Activated naive CD4-positive, alpha-beta T cell treated with anti-CD3 and anti-CD28 coated beads, Interleukin-2, amount 50 U/mL, for 24 hours (primary cell): ENCODE results near the gene SPART.
"Not testable (repeated sequence)": the region's sequence is repeated elsewhere in the genome, so short reads cannot be mapped to it uniquely, and the experiment has no call there.

ENCODE experiments used
- H3K27ac Mint-ChIP-seq: one replicate; pipeline ENCODE4 v1.8.0; 2021; ENCODE audit warnings: mild to moderate bottlenecking, mixed read lengths
- H3K27me3 Mint-ChIP-seq: one replicate; pipeline ENCODE4 v1.8.0; 2021; ENCODE audit warnings: mixed read lengths
- H3K36me3 Mint-ChIP-seq: one replicate; pipeline ENCODE4 v1.8.0; 2021; ENCODE audit warnings: mixed read lengths
- H3K4me1 Mint-ChIP-seq: one replicate; pipeline ENCODE4 v1.8.0; 2021; ENCODE audit warnings: mixed read lengths
- H3K4me3 Mint-ChIP-seq: one replicate; pipeline ENCODE4 v1.8.0; 2021; ENCODE audit warnings: mild to moderate bottlenecking, mixed read lengths
- H3K9me3 Mint-ChIP-seq: one replicate; pipeline ENCODE4 v1.8.0; 2021; ENCODE audit warnings: mixed read lengths

Gene SPART

DNA sequence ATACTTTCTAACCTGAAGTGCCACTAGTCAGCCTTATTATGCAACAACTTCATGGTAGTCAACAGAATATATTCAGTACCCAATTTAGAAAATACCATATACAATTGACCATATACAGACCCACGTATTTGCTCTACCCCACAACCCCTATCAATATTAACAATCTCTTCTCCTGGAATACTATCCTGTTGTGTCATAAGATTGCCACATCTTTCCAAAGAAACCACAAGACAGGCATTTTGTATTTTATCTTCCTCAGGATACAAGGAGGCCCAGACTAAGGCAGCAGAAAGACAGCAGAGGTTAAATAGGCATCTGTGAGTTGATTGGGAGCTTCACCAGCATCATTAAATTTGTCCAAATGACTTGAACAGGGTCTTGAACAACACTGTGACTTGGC, 4.5 kb downstream of the SPART start:
- H3K4me3 Mint-ChIP-seq: no peak overlapping the region
- H3K4me1 Mint-ChIP-seq: peaks cover 73% of the 10 kb centered on the region
- peak overlapping the region; percentile 1 for H3K27ac Mint-ChIP-seq
- H3K9me3 Mint-ChIP-seq: no peaks in the 10 kb centered on the region
- H3K36me3 Mint-ChIP-seq: peaks cover 5% of the 10 kb centered on the region
- H3K27me3 Mint-ChIP-seq: no peaks in the 10 kb centered on the region

- Mint-ChIP-seq H3K4me3 (no peak overlapping the region), H3K27ac (no peak overlapping the region), H3K27me3 (no peaks in the 10 kb centered on the region), H3K9me3 (no peaks in the 10 kb centered on the region), H3K4me1 (peaks cover 86% of the 10 kb centered on the region), H3K36me3 (peaks cover 8% of the 10 kb centered on the region)
Observed at GRCh38 chr13:36339600-36340155, 6.5 kb downstream of the SPART start.

- Mint-ChIP-seq H3K4me1 (peaks cover 85% of the 10 kb centered on the region), H3K9me3 (no peaks in the 10 kb centered on the region), H3K27me3 (no peaks in the 10 kb centered on the region), H3K4me3 (no peak overlapping the region), H3K27ac (no peak overlapping the region), H3K36me3 (peaks cover 13% of the 10 kb centered on the region)
Observed at GRCh38 chr13:36337938-36338641, 8.1 kb downstream of the SPART start.

GRCh38 chr13:36332986-36333385, 13.2 kb downstream of the SPART start:
- no peak overlapping the region for H3K27ac Mint-ChIP-seq
- H3K36me3 Mint-ChIP-seq: peaks cover 12% of the 10 kb centered on the region
- H3K9me3 Mint-ChIP-seq: no peaks in the 10 kb centered on the region
- H3K4me3 Mint-ChIP-seq: no peak overlapping the region
- peaks cover 47% of the 10 kb centered on the region for H3K4me1 Mint-ChIP-seq
- no peaks in the 10 kb centered on the region for H3K27me3 Mint-ChIP-seq

- H3K27ac Mint-ChIP-seq, H3K9me3 Mint-ChIP-seq, H3K4me3 Mint-ChIP-seq, H3K27me3 Mint-ChIP-seq: not testable (repeated sequence)
- peaks cover 16% of the 10 kb centered on the region for H3K36me3 Mint-ChIP-seq
- H3K4me1 Mint-ChIP-seq: peaks cover 39% of the 10 kb centered on the region
Observed at GRCh38 chr13:36332255-36332654, 13.9 kb downstream of the SPART start.

- Mint-ChIP-seq H3K4me1 (peaks cover 30% of the 10 kb centered on the region), H3K27me3 (no peaks in the 10 kb centered on the region), H3K27ac (no peak overlapping the region), H3K9me3 (no peaks in the 10 kb centered on the region), H3K4me3 (no peak overlapping the region), H3K36me3 (peaks cover 18% of the 10 kb centered on the region)
Observed at GRCh38 chr13:36331280-36331679, 14.9 kb downstream of the SPART start.

GRCh38 chr13:36329361-36329760, 16.8 kb downstream of the SPART start:
- peaks cover 15% of the 10 kb centered on the region for H3K4me1 Mint-ChIP-seq
- no peaks in the 10 kb centered on the region for H3K9me3 Mint-ChIP-seq
- H3K27ac Mint-ChIP-seq: no peak overlapping the region
- H3K4me3 Mint-ChIP-seq: no peak overlapping the region
- no peaks in the 10 kb centered on the region for H3K27me3 Mint-ChIP-seq
- H3K36me3 Mint-ChIP-seq: peaks cover 21% of the 10 kb centered on the region

GRCh38 chr13:36328821-36329220, 17.4 kb downstream of the SPART start:
- H3K27ac Mint-ChIP-seq: no peak overlapping the region
- H3K9me3 Mint-ChIP-seq: no peaks in the 10 kb centered on the region
- peaks cover 22% of the 10 kb centered on the region for H3K36me3 Mint-ChIP-seq
- peaks cover 10% of the 10 kb centered on the region for H3K4me1 Mint-ChIP-seq
- H3K4me3 Mint-ChIP-seq: no peak overlapping the region
- no peaks in the 10 kb centered on the region for H3K27me3 Mint-ChIP-seq

GRCh38 chr13:36325912-36326311, 20.3 kb downstream of the SPART start:
- no peak overlapping the region for H3K27ac Mint-ChIP-seq
- no peaks in the 10 kb centered on the region for H3K4me1 Mint-ChIP-seq
- H3K9me3 Mint-ChIP-seq: no peaks in the 10 kb centered on the region
- H3K36me3 Mint-ChIP-seq: peaks cover 23% of the 10 kb centered on the region
- H3K4me3 Mint-ChIP-seq: no peak overlapping the region
- no peaks in the 10 kb centered on the region for H3K27me3 Mint-ChIP-seq

DNA sequence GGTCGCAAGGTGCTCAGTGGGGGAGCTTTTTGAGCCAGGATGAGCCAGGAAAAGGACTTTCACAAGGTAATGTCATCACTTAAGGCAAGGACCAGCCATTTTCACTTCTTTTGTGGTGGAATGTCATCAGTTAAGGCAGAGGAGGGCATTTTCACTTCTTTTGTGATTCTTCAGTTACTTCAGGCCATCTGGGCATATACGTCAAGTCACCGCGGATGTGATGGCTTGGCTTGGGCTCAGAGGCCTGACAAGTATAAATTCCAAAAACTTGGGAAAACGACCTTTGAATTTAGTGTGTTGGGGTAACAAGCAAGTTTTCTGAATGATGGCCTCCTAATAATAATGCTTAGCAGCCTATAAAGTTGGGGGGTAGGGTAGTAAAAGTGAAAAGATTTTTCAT, 21.3 kb downstream of the SPART start:
- not testable (repeated sequence) for H3K27me3 Mint-ChIP-seq, H3K27ac Mint-ChIP-seq, H3K9me3 Mint-ChIP-seq, H3K4me3 Mint-ChIP-seq, H3K4me1 Mint-ChIP-seq
- peaks cover 24% of the 10 kb centered on the region for H3K36me3 Mint-ChIP-seq

- Mint-ChIP-seq H3K36me3 (peaks cover 24% of the 10 kb centered on the region), H3K4me1 (no peaks in the 10 kb centered on the region), H3K4me3 (no peak overlapping the region), H3K27ac (no peak overlapping the region), H3K9me3 (no peaks in the 10 kb centered on the region), H3K27me3 (no peaks in the 10 kb centered on the region)
Observed at GRCh38 chr13:36323951-36324566, 22.1 kb downstream of the SPART start.

DNA sequence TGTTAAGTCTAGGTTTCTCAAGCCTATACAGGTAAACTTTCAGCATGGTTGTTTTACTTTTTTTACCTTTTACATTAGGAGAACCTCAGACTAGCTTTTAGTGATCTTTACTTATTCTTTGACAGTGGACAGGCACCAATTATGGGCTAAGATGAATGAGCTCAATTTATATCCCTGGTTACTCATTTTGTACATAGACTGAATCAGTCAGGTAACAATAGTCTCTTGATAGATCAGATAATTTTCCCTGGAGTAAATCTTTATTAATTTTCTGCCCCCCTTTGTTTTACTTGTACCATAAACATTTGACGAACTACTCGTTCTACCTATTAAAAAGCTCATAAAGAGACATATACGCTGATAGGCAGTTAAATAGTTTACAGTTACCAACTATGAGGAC, 22.8 kb downstream of the SPART start:
- peaks cover 24% of the 10 kb centered on the region for H3K36me3 Mint-ChIP-seq
- no peaks in the 10 kb centered on the region for H3K27me3 Mint-ChIP-seq
- H3K4me3 Mint-ChIP-seq: no peak overlapping the region
- H3K4me1 Mint-ChIP-seq: no peaks in the 10 kb centered on the region
- no peaks in the 10 kb centered on the region for H3K9me3 Mint-ChIP-seq
- no peak overlapping the region for H3K27ac Mint-ChIP-seq

DNA sequence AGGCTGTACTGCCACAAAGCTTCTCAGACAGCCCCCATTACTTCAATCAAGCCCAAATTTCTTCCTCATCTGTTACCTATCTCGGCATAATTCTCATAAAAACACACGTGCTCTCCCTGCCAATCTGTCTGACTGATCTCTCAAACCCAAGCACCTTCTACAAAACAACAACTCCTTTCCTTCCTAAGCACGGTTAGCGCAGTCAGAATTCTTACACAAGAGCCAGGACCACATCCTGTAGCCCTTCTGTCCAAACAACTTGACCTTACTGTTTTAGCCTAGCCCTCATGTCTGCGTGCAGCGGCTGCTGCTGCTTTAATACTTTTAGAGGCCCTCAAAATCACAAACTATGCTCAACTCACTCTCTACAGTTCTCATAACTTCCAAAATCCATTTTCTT, 26.4 kb downstream of the SPART start:
- H3K9me3 Mint-ChIP-seq, H3K4me3 Mint-ChIP-seq, H3K4me1 Mint-ChIP-seq, H3K27ac Mint-ChIP-seq, H3K27me3 Mint-ChIP-seq: not testable (repeated sequence)
- peaks cover 21% of the 10 kb centered on the region for H3K36me3 Mint-ChIP-seq

GRCh38 chr13:36313047-36313969, 32.9 kb downstream of the SPART start:
- H3K27ac Mint-ChIP-seq: no peak overlapping the region

DNA sequence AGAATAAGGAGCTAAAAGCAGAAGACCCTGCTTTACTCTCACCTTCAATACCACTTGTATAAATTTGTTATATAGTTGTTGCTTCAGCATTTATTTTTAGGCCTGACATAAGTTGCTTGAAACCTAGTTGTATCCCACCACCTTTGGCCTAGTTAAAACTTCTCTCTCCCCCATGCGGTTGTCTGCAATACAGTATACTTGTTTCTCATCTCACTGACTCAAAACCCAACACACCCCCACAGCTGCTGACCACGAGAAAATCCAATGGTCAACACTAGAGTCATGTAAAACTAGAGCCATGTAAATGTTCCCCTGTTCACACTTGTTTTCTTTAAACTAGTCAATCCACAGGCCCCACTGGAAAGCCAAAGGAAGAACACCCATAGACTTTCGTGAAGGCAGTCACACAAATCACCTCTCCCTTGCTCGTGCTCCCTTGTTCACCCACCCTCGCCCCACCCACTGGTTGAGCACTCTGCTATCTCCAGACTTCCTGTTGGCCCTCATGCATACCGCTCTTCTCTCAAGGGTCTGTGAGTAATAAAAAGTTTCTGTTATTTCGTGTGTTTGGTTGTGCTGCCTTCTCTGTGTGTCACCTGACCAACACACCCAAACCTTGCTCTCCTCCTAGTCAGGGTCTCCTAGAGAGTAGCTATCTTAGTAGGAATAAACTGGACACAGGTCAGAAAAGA, 35.6 kb downstream of the SPART start:
- Mint-ChIP-seq H3K4me3 (no peak overlapping the region), H3K9me3 (no peaks in the 10 kb centered on the region), H3K4me1 (no peaks in the 10 kb centered on the region), H3K36me3 (peaks cover 28% of the 10 kb centered on the region), H3K27me3 (no peaks in the 10 kb centered on the region), H3K27ac (no peak overlapping the region)

More at GRCh38 chr13:36313047-36313969, 32.9 kb downstream of the SPART start:
- H3K9me3 Mint-ChIP-seq: no peaks in the 10 kb centered on the region
- H3K36me3 Mint-ChIP-seq: peaks cover 32% of the 10 kb centered on the region
- no peaks in the 10 kb centered on the region for H3K27me3 Mint-ChIP-seq
- no peak overlapping the region for H3K4me3 Mint-ChIP-seq
- no peaks in the 10 kb centered on the region for H3K4me1 Mint-ChIP-seq
